Adipose tissue (tissue), 3 donors: ENCODE data around the gene RPS6KL1. TPM values are rescaled to one million over a fixed set of nuclear protein-coding genes. Genes with fewer than 3 reads are reported as not detected.

Source experiments
- H3K27ac ChIP-seq: one replicate; pipeline ENCODE4 v1.5.1; 2013; ENCODE audit warnings: low read depth, low read length
- WGBS, 3 donors: extraction: QIAGEN DNeasy Blood & Tissue Kit; methylation state at CpG; one replicate each; pipeline ENCODE4 v1.1.7; 2013; 5-methylcytosine and 5-hydroxymethylcytosine counted together
- polyA plus RNA-seq, 3 donors: library from polyadenylated mRNA; stranded (reverse); fragments of 200-250 nt; gene quantifications; one replicate each; pipeline ENCODE4 v1.2.3, GENCODE V29; 2013
- donor health status: healthy with polysubstance abuse.
- donor health status: Bipolar disorder and iron deficiency.
- donor health status: healthy.

The RPS6KL1 gene
- 1 to 10 TPM; 4.4 to 6.5 (median 4.5) TPM for polyA plus RNA-seq

DNA sequence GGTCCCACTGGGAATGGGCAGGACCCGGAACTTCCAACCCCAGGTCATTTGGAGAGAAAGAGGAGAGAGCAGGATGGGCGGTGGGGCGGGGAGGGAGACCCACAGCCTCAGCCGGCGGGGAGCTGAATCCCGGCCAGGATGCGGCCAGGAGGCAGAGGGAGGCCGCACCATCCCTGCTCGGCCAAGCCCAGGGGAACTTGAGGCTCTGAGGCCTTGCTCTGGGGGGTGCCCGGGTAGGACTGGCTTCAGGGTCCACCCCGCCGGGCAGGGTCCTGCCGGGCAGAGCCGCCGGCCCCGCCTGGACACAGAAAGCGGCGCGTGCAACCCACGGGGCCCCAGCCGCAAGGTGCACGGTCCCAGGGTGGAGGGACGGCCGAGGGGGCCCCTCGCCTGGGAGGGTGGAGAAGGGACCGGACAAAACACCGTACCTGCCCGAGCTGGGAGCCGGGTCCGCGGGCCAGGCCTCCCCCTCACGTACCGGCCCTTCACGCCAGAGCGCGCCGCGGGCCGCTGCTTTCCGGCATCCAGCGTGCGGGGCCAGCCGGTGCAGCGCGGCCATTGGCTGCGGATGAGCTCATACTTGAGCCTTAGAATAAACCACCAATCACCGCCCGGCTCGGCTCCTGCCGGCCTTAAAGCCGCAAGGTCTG is at the start of gene RPS6KL1:
RPS6KL1 (minus strand) TSS at position 509 of the 650 bp plus-strand sequence. CDS start 1,719 bp downstream, outside the sequence.
- H3K27ac ChIP-seq = no peak within 1 kb of the TSS
- 6 to 11% (median 9%) methylated on average over 42 to 51 of the region's 51 CpGs for WGBS, 3 donors

GRCh38 chr14:74968811-74969210 is 45.8 kb upstream of the RPS6KL1 start:
- no peak overlapping the region for H3K27ac ChIP-seq
- 62 to 88% (median 72%) methylated on average over 1 of the region's 1 CpG for WGBS, 3 donors

DNA sequence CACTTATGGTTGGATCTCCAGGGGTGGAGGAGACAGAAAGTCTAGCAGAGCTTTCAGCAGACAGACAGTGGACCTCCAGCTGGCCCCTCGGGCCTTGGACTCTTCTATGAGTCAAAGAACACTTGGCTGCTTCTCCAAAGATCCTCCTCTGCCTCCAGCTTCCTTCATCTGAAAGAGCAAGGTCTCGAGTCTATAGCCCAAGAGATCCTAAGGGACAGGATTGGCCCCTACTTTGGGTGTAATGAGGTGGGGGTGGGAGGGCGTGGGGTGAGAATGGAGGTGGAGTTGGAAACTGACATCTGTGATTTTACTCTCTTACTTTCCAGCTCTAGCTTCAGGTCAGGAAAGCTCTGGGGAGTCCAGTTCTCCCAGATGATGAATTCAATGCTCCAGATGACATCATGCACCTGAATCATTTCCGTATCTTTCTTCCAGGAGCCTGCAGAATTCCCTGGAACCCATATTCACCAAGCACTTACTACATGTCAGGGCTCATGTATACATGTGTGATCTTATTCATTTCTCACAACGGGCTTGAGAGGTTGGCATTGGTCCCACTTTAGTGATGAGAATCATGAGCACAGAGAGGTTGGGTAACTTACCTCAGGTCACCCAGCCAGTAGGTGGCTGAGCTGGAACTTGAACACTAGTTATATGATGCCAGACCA is 42.6 kb upstream of the RPS6KL1 start:
- WGBS, 3 donors = 62 to 78% (median 63%) methylated on average over 5 of the region's 5 CpGs
- H3K27ac ChIP-seq = no peak overlapping the region

- WGBS, 3 donors = 55 to 59% (median 55%) methylated on average over 4 of the region's 4 CpGs
- H3K27ac ChIP-seq = no peak overlapping the region
These were observed 41.9 kb upstream of the RPS6KL1 start for GRCh38 chr14:74964787-74965485.

DNA sequence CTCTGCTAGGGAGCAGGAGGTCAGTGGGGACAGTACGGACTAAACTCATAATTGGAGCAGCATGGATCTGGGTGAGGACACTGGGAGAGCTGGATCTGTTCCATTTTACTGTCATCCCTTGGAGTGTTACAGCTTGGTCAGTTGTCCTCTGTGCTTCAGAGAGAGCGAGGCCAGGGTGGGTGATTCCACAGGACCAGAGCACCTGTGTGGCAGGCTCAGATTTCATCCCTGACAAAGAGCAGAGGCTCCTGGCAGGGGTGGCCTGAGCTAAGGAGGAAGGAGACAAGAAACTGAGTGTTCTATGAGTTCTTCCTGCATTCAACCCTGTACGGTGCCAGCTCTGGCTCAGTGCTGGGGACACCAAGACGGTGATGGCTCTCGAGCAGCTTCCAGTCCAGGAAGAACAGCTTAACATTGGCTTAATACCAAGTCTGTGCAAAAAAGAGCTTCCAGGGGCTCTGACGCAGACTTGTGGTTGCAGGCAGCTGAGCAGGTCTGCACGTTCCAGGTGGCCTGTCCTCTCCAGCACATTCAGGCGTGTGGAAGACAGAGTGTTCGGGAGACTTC is 40.7 kb upstream of the RPS6KL1 start:
- 42 to 50% (median 45%) methylated on average over 9 of the region's 9 CpGs for WGBS, 3 donors
- no peak overlapping the region for H3K27ac ChIP-seq

GRCh38 chr14:74963178-74963704 is 40.2 kb upstream of the RPS6KL1 start:
- WGBS, 3 donors = 56 to 71% (median 62%) methylated on average over 12 of the region's 12 CpGs
- H3K27ac ChIP-seq = no peak overlapping the region

DNA sequence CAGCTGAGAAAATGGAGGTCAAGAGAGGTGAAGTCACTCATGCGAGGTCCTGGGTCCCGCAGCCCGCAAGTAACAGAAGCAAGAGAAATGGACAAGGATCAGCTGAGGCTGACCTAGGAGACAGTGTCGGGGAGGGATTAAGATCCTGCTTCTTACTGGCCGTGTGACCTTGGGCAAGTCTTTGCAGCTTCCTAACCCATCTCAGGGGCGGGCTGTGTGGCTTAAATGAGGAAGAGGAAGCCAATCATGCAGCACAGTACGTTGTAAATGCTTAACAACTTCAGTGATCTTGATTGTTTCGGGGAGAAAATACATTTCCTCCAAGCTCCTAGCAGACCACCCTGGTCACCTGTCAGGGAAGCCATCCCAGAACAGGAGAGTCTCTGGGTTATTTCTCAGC is 39.4 kb upstream of the RPS6KL1 start:
- no peak overlapping the region for H3K27ac ChIP-seq
- WGBS, 3 donors = 63 to 78% (median 71%) methylated on average over 8 of the region's 8 CpGs

GRCh38 chr14:74962046-74962445 is 39.0 kb upstream of the RPS6KL1 start:
- WGBS, 3 donors = 48 to 76% (median 58%) methylated on average over 11 of the region's 11 CpGs
- no peak overlapping the region for H3K27ac ChIP-seq

DNA sequence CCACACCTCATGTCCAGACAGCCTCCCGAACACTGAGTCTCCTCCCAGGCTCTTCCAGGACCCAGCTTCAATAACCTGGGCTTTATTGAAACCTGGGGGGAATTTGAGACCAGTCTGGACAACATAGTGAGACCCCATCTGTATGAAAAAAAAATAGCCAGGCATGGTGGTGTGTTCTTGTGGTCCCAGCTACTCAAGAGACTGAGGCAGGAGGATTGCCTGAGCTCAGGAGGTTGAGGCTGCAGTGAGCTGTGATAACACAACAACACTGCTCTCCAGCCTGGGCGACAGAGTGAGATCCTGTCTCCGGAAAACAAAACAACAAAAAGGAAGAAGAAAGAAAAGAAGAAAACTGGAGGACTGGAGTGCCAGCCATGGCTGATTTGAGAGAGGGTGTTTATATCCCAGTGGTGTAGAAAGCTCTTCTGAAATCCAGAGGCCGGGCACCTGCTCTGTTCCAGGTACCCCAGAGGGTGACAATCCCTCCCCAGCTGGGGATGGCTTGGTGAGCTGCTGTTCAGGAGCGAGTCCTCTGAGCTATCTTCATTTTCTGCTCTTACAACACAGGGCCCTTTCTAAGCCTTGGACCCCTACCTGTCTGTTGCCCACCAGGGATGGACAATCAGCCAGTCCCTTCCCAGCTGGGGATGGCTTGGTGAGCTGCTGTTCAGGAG is 38.3 kb upstream of the RPS6KL1 start:
- H3K27ac ChIP-seq = no peak overlapping the region
- WGBS, 3 donors = 78 to 82% (median 78%) methylated on average over 5 of the region's 5 CpGs

DNA sequence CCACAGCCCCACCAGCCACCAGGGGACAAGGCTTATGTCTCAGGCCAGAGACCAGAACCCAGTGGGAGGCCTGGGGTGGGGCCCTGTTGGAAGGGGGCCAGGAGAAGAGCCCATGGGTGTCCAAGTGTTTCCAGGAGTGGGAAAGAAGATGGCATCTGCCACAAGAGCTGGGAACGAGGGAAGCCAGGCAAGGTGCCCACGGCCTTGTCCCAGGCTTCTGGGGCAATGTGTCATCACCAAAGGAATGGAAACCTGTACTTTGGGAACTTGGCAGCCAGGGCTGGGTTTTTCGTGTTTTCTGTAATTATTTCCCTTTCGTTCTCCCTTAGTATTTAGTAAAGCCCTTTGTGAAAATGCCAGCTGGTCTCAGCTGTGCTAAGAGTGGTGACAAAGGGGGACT is 37.7 kb upstream of the RPS6KL1 start:
- WGBS, 3 donors = 56 to 91% (median 85%) methylated on average over 4 of the region's 4 CpGs

GRCh38 chr14:74959596-74960180 is 36.6 kb upstream of the RPS6KL1 start:
- no peak overlapping the region for H3K27ac ChIP-seq
- 76 to 89% (median 81%) methylated on average over 5 of the region's 5 CpGs for WGBS, 3 donors

More for the DNA sequence above, 37.7 kb upstream of the RPS6KL1 start:
- no peak overlapping the region for H3K27ac ChIP-seq

GRCh38 chr14:74956280-74957072 is 33.4 kb upstream of the RPS6KL1 start:
- H3K27ac ChIP-seq = no peak overlapping the region
- WGBS, 3 donors = 90 to 92% (median 91%) methylated on average over 24 of the region's 24 CpGs

- H3K27ac ChIP-seq = no peak overlapping the region
- WGBS, 3 donors = 84 to 86% (median 84%) methylated on average over 9 of the region's 9 CpGs
These were observed 32.9 kb upstream of the RPS6KL1 start for GRCh38 chr14:74956027-74956279.

- WGBS, 3 donors = 4 to 5% (median 4%) methylated on average over 50 to 73 of the region's 73 CpGs
- H3K27ac ChIP-seq = no peak within 1 kb of the TSS
These were observed 32.4 kb upstream of the RPS6KL1 start, which contains the start of gene PGF for GRCh38 chr14:74955229-74956026. Gene PGF (minus strand): TSS chr14:74955597. CDS start chr14:74955242, 355 bp downstream.

- no peak overlapping the region for H3K27ac ChIP-seq
- WGBS, 3 donors = 2 to 4% (median 3%) methylated on average over 3 of the region's 3 CpGs
These were observed 31.8 kb upstream of the RPS6KL1 start for GRCh38 chr14:74954947-74955228.

GRCh38 chr14:74954232-74954946 is 31.3 kb upstream of the RPS6KL1 start:
- 35 to 49% (median 45%) methylated on average over 15 to 18 of the region's 18 CpGs for WGBS, 3 donors
- no peak overlapping the region for H3K27ac ChIP-seq
